Hematopoietic multipotent progenitor cell (in vitro differentiated cells): ENCODE data around the gene USP10. TPM values are rescaled to one million over a fixed set of nuclear protein-coding genes. Genes with fewer than 3 reads are reported as not detected.
"Not testable (repeated sequence)": the region's sequence is repeated elsewhere in the genome, so short reads cannot be mapped to it uniquely, and the experiment has no call there.

Source experiments
- DNase-seq, 3 donors: peaks; one replicate each; pipeline ENCODE4 v3.0.0-alpha.2; 2011 to 2015; ENCODE audit warnings: low read depth in 2 of 3, low spot score in 2 of 3
- total RNA-seq: library from RNA; depleted of rRNA; stranded (reverse); fragments of >200 nt; gene quantifications from one replicate; pipeline ENCODE4 v1.2.3, GENCODE V29; 2012

Gene USP10
- total RNA-seq, 1 donor = 112 TPM

GRCh38 chr16:84673203-84673535 lies 26.6 kb upstream of the USP10 start:
- DNase-seq = no peak

- no peak for DNase-seq
Observed at GRCh38 chr16:84673561-84673960, 26.2 kb upstream of the USP10 start.

DNA sequence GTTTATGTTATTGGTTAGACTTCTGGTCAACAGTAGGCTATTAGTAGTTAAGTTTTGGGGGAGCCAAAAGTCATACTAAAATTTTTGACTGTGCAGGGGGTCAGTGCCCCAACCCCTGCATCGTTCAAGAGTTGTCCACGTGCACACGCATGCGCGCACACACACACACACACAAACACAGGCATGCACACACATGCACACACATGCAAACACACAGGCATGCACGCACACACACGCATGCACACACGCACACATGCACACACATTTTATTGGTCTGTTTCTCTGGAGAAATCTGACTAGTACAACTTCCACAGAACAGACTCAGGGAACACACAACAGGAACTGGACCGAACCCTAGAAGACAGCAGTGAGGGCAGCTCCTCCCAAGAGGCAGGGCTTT lies 24.4 kb upstream of the USP10 start:
- DNase-seq = no peak

- no peak for DNase-seq
Observed at GRCh38 chr16:84675884-84676283, 23.9 kb upstream of the USP10 start.

GRCh38 chr16:84677017-84677803 lies 22.6 kb upstream of the USP10 start:
- no peak for DNase-seq

DNA sequence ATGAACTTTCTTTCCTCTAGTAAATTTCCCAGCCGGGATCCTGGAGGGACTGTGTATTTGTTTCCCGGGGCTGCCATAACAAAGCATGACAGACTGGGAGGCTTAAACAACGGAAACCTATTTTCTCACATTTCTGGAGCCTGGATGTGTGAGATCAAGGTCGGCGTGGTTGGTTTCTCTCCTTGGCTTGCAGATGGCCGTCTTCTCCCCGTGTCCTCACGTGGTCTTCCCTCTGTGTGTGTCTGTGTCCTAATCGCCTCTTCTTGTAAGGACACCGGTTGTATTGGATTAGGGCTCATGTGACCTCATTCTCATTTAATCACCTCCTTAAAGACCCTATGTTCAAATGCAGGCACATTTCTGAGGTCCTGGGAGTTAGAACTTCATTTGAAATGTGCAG lies 22.0 kb upstream of the USP10 start:
- DNase-seq = no peak

DNA sequence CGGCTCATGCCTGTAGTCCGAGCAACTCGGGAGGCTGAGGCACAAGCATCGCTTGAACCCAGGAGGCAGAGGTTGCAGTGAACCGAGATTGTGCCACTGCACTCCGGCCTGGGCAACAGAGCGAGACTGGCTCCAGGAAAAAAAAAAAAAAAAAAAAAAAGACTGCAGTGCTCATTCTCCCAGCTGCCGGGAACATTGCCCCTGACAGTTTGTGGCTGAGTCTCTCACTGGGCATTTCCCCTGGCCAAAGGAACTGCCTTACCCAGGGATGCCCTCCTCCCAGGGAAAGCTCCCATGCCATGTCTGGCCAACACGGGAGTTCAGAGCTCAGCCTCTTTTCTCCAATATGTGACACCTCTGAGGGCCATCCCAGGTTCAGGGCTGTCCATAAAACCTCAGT lies 21.3 kb upstream of the USP10 start:
- DNase-seq = no peak

DNA sequence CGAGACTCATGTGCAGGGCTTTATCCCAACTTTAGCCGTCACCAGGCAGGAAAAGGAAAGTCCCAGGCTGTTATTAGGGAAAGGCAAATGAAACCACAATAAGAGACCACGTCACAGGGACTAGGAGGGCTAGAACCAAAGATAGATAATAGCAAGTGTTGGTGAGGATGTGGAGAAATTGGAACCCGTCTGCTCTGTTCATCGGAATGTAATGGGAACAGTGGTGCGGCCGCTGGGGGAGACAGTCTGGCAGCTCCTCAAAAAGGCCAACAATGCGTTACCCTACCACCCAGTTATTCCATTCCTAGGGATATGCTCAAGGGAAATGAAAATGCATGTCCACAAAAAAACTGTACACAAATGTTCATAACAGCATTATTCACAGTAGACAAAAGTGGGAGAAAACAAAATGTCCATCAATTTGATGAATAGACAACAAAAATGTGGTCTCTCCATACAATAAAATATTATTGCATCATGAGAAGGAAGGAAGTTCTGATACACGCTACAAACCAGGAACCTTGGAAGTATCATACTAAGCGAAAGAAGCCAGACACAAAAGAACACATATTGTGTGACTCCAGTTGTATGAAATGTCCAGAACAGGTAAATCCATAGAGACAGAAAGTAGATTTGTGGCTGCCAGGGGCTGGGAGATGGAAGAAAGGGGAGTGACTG lies 19.5 kb upstream of the USP10 start:
- DNase-seq = no peak

DNA sequence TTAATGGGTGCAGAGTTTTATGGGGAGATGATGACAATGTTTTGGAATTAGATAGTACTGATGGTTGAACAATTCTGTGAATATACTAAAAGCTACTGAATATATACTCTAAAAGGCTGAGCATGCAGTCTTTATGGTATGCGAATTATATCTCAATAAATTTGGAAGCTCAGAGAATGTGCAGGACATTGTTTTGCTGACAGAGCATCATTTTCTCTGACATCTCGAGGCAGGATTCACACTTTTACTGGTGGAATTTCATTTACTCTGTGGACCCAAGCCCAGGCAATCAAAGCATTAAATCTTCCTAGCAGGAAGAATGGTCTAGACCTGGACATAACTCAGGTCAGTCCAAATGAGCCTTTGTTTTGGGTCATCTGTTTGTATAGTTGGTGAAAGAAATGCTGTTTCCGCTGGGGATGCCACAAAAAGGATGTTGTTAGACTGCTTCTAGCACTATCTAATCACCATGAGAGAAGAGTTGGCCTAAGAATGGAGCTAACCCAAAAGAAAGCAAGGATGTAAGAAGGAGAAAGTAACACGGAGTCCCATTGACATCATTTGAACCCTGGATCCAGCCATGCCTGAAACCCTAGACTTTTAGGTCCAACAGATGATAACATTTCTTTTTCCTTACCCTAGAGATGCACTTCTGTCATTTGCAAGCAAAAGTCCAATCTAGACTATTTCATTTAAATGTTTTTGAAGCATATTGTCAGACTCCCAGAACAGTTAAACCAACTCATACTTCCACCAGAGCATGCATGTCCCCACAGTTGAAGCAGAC lies 18.8 kb upstream of the USP10 start:
- DNase-seq = no peak

DNA sequence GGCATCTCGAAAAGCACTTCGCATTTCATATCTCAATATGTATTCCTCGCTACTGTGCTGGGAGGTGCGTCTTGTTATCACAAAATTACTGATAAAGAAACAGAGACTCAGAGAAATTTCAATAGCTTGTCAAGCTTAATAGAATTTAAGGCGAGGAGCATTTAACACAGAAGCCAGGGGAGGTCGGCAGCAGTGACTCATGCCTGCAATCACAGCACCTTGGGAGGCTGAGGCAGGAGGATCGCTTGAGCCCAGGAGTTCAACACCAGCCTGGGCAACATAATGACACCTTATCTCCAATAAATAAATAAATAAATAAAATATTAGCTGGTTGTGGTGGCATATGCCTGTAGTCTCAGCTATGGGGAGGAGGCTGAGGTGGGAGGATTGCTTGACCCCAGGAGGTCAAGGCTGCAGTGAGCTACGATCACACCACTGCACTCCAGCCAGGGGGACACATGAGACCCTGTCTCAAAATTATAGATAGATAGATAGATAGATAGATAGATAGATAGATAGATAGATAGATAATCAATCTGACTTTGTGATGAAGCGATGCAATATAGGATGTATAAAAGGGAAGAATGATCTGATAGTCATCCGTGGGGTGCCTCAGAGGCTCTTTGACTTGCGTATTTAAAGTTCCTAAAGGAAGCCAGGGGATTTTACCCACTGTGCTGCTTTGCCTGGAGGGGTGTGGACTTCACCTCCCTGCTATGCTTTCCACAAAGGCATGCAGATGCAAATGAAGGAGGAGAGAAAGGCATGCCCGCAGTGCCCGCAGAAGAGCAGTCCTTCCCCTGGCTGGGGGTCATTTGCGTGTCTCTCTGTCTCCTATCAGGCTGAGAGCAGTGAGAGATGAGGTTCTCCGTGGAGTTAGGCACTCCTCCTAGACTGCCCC lies 15.9 kb upstream of the USP10 start:
- DNase-seq = no peak

GRCh38 chr16:84684592-84684965 lies 15.2 kb upstream of the USP10 start:
- no peak for DNase-seq

DNA sequence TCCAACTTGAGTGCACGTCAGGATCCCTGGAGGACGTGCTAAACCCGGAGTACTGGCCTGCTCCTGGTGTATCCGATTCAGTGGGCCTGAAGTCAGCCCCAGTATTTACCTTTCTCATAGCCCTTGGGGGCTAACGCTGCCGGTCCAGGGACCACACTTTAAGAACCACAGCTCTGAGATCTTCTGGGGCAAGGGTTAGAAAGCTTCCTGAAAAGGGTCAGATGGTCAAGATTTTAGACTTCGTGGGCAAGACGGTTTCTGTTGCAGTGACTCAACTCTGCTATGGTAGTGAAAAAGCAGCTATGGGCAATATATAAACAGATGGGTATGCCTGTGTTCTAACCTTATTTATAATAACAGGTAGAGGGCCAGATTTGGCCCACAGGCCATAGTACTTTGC lies 14.6 kb upstream of the USP10 start:
- DNase-seq = no peak

DNA sequence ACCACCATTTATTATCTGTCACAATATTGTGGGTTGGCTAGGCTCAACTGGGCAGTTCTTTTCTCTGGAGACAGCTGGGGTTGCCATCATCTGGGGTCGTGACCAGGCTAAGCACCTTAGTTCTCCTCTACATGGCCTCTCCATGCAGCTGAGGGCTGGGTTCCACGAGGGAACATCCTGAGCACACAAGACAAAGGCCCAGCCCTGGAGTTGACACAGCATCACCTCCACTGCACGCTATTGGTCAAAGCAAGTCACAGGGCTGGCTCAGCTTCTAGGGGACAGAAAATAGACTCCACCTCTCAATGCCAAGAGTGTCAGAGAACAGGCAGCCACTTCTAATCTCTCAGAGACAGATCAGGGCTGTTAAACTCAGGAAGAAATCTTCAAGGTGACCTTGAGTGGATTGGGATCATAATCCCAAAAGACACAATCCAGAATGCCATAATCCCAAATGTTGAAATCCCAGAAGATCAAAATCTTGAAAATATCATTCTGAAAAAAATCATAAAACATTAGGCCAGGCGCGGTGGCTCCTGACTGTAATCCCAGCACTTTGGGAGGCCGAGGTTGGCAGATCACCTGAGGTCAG lies 13.0 kb upstream of the USP10 start:
- no peak for DNase-seq

- DNase-seq = peak in 2 of 3 donors; percentile 8 to 28
Observed at GRCh38 chr16:84687715-84688114, 12.1 kb upstream of the USP10 start.

- not testable (repeated sequence) for DNase-seq
Observed at GRCh38 chr16:84688163-84688562, 11.6 kb upstream of the USP10 start.

- DNase-seq = no peak
Observed at GRCh38 chr16:84689111-84689510, 10.7 kb upstream of the USP10 start.

GRCh38 chr16:84690088-84690819 lies 9.5 kb upstream of the USP10 start:
- no peak for DNase-seq

GRCh38 chr16:84692451-84693214 lies 7.2 kb upstream of the USP10 start:
- no peak for DNase-seq

- DNase-seq = not testable (repeated sequence)
Observed at GRCh38 chr16:84693869-84694268, 5.9 kb upstream of the USP10 start.
